Inflammatory macrophage treated with lipopolysaccharide for 4 hours (primary cell): ENCODE data around the gene ARRDC5.
"Not testable (repeated sequence)": the region's sequence is repeated elsewhere in the genome, so short reads cannot be mapped to it uniquely, and the experiment has no call there.

Experiments used
- DNase-seq: peaks from one replicate; pipeline ENCODE4 v3.0.0-alpha.2; 2020

ARRDC5 gene

GRCh38 chr19:4902796-4903195 is at the start of gene ARRDC5:
TSS of gene ARRDC5 (minus strand) at chr19:4902896. CDS start at chr19:4902825, 71 bp downstream.
- no peak for DNase-seq

DNA sequence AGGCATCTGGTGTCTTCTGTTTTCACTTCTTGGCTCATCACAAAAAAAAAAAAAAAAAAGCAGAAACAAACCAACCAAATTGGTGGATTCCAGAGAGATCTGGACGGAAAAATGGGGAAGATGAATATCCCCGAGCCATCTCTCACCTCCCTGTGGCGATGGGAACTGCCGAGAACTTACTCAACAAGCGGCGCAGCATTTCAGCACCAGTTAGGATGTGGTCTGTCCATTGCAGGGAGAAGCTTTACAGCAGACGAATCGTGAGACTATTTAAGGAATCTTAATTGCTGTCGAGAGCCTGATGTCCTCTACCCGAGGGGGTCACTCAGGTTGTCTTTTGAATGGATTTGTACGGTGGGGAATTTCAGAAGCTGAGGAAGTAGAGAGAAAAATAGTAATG is 49.0 kb upstream of the ARRDC5 start:
- peak; percentile 58 for DNase-seq

GRCh38 chr19:4950650-4951049 is 48.0 kb upstream of the ARRDC5 start:
- peak; percentile 19 for DNase-seq

- not testable (repeated sequence) for DNase-seq
These were observed 39.0 kb upstream of the ARRDC5 start for GRCh38 chr19:4941638-4942169.

- no peak for DNase-seq
These were observed 36.8 kb upstream of the ARRDC5 start for GRCh38 chr19:4939466-4939865.

- not testable (repeated sequence) for DNase-seq
These were observed 35.8 kb upstream of the ARRDC5 start for GRCh38 chr19:4938461-4938860.

- no peak for DNase-seq
These were observed 34.4 kb upstream of the ARRDC5 start for GRCh38 chr19:4937060-4937459.

- no peak for DNase-seq
These were observed 32.7 kb upstream of the ARRDC5 start for GRCh38 chr19:4935444-4935843.

GRCh38 chr19:4933528-4933927 is 30.8 kb upstream of the ARRDC5 start:
- DNase-seq = no peak

GRCh38 chr19:4932711-4933110 is 30.0 kb upstream of the ARRDC5 start:
- no peak for DNase-seq

- no peak for DNase-seq
These were observed 28.0 kb upstream of the ARRDC5 start for GRCh38 chr19:4930664-4931063.

DNA sequence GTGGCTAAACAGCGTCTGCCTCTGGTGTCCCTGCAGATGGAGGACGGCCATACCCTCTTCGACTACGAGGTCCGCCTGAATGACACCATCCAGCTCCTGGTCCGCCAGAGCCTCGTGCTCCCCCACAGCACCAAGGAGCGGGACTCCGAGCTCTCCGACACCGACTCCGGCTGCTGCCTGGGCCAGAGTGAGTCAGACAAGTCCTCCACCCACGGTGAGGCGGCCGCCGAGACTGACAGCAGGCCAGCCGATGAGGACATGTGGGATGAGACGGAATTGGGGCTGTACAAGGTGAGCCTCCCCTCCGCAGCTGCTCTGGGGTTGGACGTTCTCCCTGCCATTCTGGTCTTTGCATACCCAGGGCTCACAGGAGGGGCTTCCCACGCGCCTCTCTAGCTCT is 26.5 kb upstream of the ARRDC5 start:
- no peak for DNase-seq

GRCh38 chr19:4923276-4923747 is 20.6 kb upstream of the ARRDC5 start:
- no peak for DNase-seq

- DNase-seq = no peak
These were observed 20.0 kb upstream of the ARRDC5 start for GRCh38 chr19:4922530-4923275.

DNA sequence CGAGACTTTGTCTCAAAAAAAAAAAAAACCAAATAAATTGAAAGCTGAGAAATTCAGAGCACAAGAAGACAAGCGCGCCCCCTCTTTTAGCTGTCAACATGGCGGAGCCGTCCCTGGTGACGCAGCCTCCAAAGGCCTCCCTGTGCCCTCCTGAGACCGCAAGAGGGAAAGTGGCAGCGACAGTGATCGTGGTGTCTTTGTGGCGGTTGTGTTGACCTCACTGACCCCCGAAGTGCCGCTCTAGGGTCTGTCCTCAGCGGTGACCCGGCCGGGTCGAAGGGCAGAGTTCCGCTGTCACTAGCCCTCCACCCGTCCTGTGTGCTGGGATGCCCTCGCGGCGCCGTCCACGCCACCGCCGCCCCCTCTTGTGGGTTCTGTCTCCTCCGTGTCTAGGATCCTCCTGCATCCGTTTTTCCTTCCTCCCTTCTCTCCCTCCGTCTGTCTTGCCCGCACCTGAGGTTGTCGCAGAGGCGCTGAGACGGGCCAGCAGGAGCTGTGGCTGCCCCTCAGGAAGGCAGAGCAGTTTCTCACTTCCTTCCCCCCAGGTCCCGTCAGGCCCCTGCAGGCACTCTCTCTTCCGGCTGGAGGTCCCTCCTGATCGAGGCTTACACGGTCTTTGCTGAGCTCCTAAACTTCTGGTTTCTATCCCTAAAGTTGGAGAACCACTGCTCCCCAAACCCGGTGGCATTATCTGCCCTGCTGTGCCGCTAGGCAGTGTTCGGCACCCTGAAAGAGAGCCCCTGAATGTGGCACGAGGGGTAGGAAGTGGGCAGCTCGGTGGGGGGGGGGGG is 13.8 kb upstream of the ARRDC5 start:
- peak; percentile 24 for DNase-seq

DNA sequence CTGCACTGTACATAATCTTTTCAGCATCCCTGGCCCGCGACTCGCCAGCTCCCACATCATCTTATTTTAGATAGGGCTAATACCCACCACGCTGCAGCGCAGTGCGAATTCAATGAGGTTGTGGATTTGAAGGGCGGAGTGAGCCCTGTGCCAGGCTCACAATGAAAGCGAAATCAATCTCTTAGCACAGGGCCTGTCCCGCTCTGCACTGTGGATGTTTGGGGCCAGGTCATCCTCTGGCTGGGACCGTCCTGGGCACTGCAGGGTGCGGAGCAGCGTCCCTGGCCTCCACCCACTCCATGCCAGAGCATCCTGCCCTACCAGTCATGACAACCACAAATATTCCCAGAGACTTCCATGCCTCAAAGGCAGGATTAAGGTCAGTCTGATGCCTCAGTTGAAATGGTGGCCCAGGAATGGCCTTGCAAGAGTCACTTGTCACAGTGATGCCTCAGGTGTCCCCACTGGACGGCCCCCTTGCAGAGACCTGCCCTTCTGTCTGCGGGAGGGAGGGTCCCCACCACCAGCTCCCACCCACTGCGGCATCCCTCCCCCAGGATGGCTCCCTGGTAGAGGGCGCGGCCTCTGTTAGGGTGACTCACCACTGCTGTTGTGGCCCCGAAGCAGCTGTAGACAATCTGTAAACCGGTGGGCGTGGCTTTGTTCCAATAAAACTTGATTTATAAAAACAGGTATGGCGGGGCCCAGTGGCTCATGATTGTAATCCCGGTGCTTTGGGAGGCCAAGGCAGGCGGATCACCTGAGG is 12.2 kb upstream of the ARRDC5 start:
- DNase-seq = peak; percentile 57

DNA sequence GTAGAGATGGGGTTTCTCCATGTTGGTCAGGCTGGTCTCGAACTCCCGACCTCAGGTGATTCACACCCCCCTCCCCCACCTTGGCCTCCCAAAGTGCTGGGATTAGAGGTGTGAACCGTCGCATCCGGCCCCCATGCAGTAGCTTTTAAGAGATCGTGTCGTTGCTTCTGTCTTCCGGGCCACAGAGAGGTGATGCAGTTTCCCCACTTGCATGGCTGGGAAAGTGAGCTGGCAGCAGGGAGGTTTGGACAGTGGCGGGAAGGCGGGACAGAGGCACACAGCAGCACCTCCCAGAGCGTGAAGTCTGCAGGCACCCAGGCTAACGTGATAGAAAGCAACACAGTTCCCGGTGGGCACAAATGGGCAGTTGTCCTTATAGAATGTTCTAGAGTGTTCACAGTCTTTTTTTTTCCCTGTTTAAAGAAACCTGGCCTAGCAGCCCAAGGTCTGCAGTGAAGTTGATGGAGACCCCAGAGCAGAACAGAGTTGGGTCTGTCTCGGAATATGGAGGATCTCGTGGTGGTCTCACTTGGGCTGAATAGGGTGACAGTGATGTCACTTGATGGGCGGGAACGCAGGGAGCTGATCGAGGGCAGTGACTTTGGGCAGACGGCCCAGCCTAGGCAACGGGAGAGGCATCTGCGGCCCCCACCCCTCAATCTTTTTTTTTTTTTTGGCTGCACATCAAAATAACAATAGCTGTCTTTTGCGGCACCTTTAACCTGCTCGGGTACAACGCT is 11.5 kb upstream of the ARRDC5 start:
- DNase-seq = no peak

GRCh38 chr19:4911786-4912672 is 9.3 kb upstream of the ARRDC5 start:
- peak; percentile 41 for DNase-seq

- DNase-seq = no peak
These were observed 8.6 kb upstream of the ARRDC5 start for GRCh38 chr19:4911314-4911713.

DNA sequence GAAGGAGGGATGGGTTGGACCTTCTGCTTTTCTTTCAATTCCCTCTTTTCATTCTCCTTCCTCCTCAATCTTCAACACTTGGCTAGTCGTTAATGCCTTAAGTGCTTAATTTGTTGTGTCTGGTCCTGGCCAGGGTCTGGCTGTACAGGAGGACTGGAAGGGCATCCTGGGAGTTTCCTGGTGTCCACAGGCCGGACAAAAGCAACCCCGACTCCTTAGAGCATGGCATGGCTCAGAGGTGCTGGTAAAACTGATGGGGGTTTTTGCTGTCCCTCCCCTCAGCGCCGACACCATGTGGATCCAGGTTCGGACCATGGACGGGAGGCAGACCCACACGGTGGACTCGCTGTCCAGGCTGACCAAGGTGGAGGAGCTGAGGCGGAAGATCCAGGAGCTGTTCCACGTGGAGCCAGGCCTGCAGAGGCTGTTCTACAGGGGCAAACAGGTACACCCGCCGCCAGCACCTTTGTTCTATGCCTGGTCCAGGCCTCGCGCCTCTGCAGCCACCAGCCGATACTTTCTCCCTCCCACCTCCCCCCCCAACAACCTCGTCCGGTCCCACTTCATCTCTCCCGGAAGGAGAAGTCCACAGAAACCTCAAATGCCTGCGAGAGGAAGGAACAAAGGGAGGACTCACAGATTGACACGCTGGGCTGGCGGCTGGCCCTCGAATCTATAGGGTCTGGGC is 8.0 kb upstream of the ARRDC5 start:
- DNase-seq = peak; percentile 40
